ENCODE data around the gene LDB2.

The LDB2 gene

DNA sequence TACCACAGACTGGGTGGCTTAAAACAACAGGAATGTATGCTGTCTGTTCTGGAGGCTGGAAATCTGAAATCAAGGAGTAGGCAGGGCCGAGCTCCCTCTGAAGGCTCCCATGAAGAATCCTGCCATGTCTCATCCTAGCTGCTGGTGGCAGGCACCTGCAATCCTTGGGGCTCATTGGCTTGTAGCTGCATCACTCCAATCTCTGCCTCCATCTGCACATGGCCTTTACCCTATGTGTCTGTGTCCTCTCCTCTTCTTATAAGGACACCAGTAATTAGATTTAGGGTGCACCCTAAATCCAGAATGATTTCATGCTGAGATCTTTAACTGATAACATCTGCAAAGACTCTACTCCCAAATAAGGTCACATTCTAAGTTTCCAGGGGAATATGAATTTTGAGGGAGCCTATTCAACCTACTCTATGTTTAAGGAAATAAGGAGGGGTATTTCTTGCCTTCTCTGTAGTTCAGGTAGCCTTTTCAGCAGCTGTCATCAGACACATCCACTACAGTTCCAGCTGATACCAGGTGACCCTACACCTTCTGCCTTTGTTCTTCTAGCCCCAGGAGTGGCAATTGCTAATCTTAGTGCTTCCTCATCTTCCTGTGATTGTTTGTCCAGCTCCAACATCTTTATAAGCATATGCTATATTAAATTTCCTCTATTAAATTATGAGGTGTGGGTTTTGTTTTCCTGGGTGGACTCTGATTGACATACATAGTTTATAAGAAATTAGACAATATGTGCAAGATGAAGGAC, 377.1 kb downstream of the LDB2 start:
- no peak for DNase-seq

DNA sequence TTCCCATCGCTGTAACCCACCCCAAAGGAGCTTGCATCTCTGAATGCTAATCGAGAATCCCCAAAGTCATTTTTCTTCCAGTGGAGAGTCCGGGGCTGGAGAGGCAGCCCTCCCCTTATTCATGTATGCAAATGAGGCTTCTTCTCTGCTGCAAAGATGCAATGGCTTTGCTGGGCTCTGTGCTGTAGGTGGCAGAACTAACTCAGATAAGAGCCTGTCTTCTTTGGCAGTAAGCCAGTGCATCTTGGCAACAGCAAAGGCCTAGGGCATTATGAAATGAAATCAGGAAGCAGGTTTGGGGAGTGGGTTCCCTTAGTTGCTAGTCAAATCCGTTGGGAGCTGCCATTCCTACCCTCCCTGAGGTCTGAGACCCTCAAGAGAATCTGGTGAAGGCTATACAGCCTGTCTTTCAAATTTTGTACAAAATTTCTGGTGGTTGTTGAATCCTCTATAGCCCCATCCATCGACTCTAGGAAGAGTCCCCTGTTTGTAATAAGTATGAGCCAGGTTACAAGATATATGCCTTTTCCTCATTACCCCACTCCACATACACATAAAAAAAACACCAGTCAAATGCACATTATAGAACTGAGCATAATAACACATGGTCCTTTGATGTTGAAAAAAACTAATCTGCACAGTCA, 381.5 kb downstream of the LDB2 start:
- no peak for DNase-seq

DNA sequence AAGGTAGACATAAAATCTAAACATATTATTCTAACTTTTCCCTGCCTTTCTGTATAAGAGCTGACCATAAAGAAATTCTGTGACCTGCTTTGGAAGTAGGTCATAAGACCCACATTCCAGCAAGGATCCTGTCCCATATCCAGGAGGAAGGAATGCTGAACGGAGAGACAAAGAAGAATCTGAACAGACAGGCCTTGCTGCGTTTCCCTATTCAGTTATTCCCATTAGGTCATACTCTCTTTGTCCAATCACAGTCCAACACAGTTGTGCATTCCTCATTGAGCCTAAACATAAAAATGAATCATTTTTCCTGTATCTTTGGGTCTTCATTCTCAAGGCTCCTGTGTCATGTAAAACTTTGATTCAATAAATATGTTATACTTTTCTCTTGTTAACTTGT, 384.6 kb downstream of the LDB2 start:
- DNase-seq, result no peak

DNA sequence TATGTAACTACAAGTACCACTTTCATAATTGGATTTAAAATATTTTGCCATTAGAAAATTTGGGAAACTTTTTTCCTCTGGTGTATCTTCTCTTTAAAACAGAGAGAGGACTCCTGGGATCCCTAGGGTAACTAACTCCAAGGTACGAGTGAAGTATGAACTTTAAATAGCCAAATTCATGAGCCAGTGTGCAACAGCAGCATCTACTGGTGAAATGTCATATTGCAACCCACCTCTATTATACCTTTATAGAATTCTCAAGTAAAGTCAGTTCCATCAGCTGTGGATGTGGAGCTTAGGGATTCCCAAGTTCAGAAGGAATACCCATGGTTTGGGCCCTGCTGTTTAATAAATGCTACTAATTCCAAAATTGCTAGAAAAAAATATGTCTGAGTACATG, 389.5 kb downstream of the LDB2 start:
- DNase-seq, result no peak

DNA sequence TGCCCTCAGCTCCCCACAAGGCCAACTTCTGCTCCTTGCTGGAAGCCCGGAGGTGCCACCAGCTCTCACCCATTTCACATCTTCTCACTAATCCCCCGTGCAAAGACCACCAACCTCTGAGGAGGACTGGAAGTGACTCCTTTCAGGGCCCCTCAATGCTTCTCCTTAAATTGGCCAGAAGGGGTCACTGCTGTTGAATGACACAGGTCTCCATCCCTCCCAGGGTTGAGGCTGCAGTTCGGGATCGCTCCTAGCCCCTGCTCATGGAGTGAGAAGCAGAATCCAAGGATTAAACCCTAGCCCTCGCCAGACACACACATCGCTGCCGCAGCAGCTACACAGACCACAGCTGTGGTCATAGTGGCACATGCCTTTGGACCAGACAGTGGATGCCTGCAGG, 392.7 kb downstream of the LDB2 start:
- no peak for DNase-seq

DNA sequence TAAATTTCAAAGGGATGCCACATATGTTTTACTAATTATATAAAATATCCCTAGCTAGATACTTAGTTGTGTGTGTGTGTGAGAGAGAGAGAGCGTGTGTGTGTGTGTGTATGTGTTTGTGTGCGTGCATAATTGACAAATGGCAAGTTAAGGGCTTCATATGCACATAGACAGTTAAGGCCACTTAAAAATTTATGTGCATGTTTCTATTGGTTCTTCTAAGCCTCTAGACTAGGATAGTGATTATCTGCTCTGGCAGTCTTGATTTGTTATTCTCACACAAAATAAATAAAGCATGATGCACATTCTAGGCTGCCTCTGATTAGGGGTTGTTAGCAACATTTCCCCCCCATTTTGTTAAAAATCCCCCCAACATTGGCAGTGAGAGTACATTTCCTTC, 393.2 kb downstream of the LDB2 start:
- no peak for DNase-seq

DNA sequence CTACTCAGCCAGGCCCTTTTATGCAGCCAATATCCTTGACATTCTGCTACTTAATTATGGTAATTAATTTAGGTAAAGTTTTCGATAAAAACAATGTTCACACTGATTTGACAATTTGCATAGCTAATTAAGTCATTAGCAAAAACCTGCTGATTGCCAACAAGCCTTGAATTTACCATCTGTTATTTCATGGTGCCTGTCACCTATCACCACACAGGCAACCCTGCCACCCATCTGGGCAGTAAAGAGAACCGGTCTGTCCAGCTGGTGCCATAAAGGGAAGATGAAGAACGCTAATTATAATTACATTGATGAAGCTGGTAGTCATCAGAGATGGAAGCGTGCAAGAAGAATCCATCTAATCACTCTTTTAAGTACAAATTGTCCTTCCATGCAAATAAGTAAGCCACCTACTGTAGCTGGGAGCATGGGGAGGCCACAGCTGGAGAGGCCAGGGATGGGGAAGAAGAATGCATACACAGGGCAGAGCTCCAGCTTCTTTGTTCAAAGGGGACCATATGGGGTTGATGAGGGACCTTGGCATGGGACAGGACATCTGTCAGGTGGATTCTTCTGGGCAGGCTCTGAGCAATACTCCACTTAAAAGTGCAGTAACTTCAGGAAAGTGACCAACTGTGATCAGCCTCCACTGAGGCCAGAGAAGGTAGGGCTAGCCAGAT, 394.9 kb downstream of the LDB2 start:
- DNase-seq, result no peak

DNA sequence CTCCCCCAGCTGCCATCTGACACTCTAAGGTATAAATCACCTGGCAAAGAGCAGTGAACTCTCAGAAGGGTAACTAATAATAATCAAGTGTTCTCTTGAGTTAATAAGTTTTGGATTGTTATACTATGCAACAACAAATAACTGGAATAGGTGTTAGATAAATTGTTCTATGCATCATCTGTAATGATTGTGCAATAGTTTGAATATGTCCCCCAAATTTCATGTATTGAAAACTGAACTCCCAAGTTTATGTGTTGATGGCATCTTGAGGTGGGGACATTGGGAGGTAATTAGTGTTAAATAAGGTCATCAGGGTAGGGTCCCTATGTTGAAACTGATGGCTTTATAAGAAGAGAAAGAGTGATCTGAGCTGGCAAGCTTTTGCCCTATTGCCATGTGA, 399.5 kb downstream of the LDB2 start:
- DNase-seq, result no peak

DNA sequence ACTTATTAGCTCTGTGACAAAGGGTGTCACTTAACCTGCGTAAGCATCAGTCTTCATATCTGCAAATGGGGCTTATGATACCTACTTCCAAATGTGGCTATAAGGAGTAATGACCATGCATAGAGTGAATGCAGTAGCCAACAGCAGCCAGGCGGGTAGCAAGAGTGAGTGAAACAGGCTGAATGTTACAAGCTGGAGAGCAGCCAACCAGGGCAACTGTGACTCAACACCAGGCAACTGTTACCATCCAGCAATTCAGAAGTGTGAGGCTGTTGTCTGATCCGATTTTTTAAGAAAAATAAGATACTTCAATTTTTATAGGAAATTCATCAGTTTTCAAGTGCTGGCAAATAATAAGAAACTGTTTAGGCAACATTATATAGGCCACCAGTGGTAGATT, 401.9 kb downstream of the LDB2 start:
- no peak for DNase-seq

DNA sequence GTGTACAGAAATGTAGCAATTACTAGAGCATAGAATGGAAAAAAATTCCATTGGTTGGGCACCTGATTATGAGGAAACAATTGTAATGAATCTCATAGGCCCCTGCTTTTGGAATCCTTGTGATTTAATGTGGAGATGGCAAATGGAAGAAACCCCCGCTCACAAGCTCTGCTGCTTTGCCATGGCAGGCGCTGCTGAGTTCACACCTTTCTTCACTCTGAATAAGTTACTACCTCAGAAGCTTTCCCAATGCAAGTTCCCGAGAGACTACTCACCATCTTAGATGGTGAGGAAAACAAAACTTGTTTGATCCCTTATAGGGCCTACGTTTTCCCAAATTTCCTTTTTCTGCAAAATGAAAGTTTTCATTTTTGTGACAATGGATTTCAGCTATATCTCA, 405.6 kb downstream of the LDB2 start:
- no peak for DNase-seq

DNA sequence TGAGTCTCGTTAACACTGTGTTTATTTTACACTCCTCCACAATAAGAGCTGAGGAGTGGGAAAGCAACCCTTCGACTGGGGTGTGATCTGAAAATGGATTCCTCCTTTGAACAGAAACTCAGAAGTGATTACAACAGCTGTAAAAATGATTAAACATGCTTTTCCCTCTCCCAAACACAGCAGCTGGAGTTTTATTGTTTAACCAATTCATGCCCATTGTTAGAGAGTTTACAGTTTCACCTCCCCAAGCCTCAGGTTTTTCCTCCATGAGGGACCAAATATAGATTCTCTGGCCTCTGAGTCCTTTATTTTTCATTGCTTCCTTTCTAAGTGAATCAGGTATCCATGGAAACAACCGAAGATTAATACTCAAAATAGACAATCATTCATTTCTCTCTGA, 409.2 kb downstream of the LDB2 start:
- DNase-seq, result no peak

DNA sequence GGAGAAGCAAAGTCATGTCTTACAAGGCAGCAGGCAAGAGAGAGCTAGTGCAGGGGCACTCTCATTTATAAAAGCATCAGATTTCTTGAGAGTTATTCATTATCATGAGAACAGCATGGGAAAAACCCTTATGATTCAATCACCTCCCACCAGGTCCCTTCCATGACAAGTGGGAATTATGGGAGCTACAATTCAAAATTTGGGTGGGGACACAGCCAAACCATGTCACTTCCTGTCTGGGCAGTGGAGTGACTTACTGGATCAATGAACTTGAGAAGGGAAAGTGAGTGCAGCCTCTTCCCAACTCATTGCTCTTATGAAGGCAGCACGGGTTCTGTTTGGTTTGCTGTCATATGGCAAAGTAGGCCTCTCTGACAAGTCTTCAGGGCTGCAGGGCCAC, 410.4 kb downstream of the LDB2 start:
- no peak for DNase-seq

DNA sequence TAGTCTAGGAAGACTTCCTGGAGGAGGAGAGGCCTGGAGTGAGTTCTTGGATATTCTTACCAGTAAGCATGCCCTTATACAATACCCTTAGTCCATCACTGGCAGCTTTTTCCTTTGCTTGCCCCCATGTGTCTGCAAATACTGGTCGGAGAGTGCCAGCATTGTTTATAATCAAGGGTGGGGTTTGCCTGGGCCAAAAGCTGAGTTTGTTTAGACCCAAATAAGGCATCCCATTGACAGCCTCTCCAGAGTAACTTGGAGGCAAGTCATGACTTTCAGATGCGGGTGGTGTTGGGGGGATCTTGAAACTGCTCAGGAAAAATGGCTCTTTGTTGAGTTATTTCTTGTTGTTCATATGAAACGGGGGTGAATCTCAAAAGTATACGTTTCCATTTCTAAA, 413.7 kb downstream of the LDB2 start:
- DNase-seq, result no peak

DNA sequence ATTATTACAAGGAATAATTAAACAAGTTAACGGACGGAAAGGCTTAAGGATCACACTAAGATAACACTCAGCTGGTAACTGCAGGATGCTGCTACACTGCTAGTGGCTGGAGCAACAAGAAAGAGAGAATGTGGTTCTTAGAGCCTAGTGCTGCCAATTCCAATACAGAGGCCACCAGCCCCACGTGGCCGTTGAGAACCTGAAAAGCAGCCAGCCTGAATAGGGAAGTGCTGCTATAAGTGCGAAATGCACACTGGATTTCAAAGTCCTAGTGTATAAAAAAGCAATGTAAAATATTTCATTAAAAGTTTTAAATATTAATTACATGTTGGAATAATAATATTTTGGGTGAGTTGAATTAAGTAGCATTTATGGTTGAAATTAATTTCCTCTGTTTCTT, 414.9 kb downstream of the LDB2 start:
- DNase-seq, result no peak

DNA sequence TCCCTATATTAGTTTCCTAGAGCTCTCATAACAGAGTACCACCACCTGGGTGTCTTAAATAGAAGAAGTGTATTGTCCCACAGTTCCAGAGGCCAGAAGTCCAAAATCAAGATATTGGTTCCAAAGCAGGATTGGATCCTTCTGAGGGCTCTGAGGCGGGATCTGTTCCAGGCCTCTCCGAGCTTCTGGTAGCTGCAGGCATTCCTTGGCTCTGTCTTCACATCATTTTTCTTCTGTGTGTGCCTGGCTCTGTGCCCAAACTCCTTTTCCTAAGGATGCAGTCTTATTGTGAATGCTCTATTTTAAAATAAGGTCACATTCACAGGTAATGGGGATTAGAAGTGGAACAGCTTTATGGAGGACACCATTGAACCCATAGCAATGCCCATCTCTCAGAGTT, 418.4 kb downstream of the LDB2 start:
- DNase-seq, result no peak

DNA sequence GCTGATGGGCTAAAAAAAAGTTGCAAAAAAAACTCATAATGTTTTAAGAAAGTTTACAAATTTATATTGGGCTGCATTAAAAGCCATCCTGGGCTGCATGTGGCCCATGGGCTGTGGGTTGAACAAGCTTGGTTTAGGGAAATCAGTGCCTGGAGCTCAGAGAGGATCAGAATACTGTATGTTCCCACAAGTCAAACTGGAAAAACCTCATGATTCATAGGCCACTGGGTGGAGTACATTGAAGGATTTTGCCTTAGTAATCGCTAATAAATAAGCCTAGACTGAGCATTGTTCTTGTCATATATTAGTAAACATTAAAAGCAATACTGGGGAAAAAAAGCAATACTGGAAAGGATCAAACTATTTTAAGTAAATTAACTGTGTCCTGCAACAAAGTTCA, 425.9 kb downstream of the LDB2 start:
- no peak for DNase-seq

DNA sequence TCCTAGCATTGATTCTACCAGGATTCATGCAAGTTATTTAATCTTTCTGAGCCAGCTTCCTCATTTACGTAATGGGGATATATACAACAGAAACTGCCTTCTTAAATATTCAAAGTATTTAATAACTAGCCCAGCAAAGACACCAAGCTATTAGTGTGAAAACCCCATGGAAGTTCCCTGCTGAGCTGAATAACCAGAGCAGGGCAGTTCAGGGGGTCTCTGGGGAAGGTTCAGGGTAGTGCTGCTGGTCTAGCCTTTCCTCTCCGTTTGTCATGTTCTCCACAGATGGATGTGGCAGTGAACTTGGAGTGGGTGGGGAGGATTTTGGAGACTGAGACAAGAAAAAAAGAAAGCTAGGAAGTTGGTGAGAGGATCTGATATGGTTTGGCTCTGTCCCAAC, 431.4 kb downstream of the LDB2 start:
- no peak for DNase-seq

DNA sequence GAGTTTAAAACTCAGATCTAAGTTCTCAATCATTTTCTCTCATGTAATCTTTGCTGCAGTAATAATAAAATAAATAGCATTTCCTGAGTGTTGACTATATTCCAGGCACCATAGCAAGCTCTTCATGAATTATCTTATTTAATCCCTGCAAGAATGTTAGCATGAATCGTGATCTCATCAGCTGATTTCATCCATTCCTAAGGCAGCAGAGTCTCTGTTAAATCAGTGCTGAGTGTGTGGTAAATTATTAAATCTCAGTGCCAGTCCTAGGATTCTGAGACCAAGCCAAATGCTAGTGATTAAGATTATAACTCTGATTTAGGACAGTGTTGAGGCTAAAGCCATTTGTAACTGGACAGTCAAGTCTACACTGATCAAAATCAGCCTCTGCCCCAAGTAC, 431.9 kb downstream of the LDB2 start:
- DNase-seq, result no peak

DNA sequence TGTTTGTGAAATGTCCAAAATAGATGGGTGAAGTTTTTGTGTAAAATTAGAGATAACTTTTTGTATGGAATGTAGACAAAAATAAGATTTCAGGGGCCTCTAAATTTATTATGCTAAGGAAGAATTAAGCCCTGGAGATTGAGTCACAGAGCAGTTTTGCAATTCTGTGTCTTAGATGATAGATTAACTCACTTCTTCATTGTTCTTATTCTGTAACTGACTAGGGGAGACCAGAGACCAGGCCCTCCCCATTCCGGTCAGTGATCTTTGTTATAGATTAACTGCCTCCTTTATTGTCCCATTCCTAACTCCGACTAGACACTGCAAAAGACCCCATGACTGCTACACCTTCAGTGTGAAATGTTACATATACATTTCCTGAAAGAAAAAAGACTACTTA, 433.8 kb downstream of the LDB2 start:
- no peak for DNase-seq

DNA sequence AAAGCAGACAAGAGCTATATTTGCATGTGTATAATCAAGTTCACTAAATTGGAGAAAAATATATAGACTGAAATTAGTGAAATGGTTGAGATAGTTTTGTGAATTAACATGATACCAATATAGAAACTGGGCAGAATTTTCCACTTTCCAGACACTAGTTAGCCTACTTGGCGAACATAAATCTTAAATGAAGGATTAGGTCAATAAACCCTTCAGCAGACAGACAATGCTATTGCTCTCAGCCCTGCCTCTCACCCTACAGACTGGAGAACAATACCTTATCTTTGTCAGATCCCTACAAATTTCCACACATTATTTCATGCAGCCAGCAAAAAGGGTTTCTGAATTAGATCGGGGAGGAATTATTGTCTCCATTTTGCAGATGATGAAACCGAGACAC, 435.8 kb downstream of the LDB2 start:
- DNase-seq, result no peak

DNA sequence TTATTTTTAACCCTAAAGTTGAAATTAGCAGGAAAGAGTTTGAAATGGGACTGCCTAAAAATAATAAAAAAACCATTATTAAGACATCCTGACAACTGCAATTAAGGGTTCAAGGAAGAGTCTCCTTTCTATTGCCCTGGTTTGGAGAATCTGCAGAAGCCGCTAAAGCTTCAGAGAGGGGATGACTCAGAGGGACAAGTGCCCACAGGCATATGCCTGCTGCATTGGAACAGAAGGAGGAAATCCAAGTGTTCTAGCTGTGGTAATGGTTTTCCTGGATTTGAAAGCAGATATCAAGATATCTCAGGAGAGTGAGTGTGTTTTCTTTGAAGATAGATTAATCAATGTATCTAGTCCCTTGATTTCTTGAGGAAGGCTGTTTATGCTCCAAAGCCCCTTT, 437.1 kb downstream of the LDB2 start:
- DNase-seq, result no peak

DNA sequence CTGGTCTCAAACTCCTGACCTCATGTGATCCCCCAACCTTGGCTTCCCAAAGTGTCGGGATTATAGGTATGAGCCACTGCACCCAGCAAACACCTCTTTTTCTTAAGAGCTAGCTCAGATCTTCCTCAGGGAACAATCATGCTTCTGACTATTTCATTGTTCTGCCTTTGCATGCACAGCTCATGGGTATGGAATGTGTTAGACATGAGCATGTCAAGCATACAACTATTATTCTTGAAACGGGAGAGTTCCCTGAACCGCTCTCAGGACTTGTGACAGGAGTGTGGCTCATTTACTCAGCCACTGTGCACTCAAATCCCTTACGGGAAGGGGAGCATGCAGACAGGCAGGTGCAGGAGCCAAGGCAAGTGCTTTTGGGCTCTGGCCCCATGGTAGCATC, 440.5 kb downstream of the LDB2 start:
- no peak for DNase-seq
